H1 (cell line): ENCODE measurements around the gene PLEKHB1. TPM values are rescaled to one million over a fixed set of nuclear protein-coding genes. Genes with fewer than 3 reads are reported as not detected.
A peak's percentile ranks its signal among the peaks of the same experiment; 100 is the strongest.

Source experiments
- ASH2L ChIP-seq: fragments of 200-600, 300-600 bp; sonication (generic); IDR thresholded peaks from one replicate; pipeline ENCODE4 v1.7.1; 2017; ENCODE audit warnings: low read length
- BRCA1 ChIP-seq: IDR thresholded peaks from 2 replicates; pipeline ENCODE4 v1.6.1; 2012; ENCODE audit warnings: low read depth, low read length, improper control_type of control experiment
- CHD1 ChIP-seq: IDR thresholded peaks from 2 replicates; pipeline ENCODE4 v1.6.1; 2012; ENCODE audit warnings: low read depth, low read length, improper control_type of control experiment
- CTBP2 ChIP-seq: IDR thresholded peaks from 2 replicates; pipeline ENCODE4 v1.7.0; 2011; ENCODE audit warnings: borderline replicate concordance, mild to moderate bottlenecking, moderate library complexity, mixed read lengths, low read length; ENCODE audit not compliant: insufficient read depth, insufficient read length
- EGR1 ChIP-seq: IDR thresholded peaks from 2 replicates; pipeline ENCODE4 v1.6.1; 2011; ENCODE audit warnings: low read depth, low read length, borderline replicate concordance
- HDAC2 ChIP-seq, 2 experiments: fragments of 300-600 bp in 1 of 2; sonication (generic) in 1 of 2; IDR thresholded peaks; 2 replicates each; pipeline ENCODE4 v1.6.1; 2011 to 2012; ENCODE audit warnings: low read depth in 2 of 2, low read length in 2 of 2, mild to moderate bottlenecking in 2 of 2, moderate library complexity in 2 of 2, borderline replicate concordance in 1 of 2, inconsistent platforms in 1 of 2
- JUND ChIP-seq: IDR thresholded peaks from 2 replicates; pipeline ENCODE4 v1.6.1; 2011; ENCODE audit warnings: mild to moderate bottlenecking, improper control_type of control experiment, low read length
- KDM1A ChIP-seq: fragments of 200-600, 300-600 bp; sonication (generic); IDR thresholded peaks from 2 replicates; pipeline ENCODE4 v1.7.1; 2016; ENCODE audit warnings: mild to moderate bottlenecking, low read length, borderline replicate concordance
- KDM4A ChIP-seq: IDR thresholded peaks from one replicate; pipeline ENCODE4 v1.7.1; 2012; ENCODE audit warnings: low read depth, mild to moderate bottlenecking, moderate library complexity, low read length, inconsistent platforms; ENCODE audit not compliant: severe bottlenecking
- MAX ChIP-seq: IDR thresholded peaks from 2 replicates; pipeline ENCODE4 v1.6.1; 2012; ENCODE audit warnings: inconsistent platforms
- NRF1 ChIP-seq: IDR thresholded peaks from 2 replicates; pipeline ENCODE4 v1.6.1; 2011; ENCODE audit warnings: mild to moderate bottlenecking, low read depth, low read length, improper control_type of control experiment
- PHF8 ChIP-seq: fragments of 200-600 bp; sonication (generic); conservative IDR thresholded peaks from 2 replicates; pipeline ENCODE4 v1.7.1; 2012; ENCODE audit warnings: low read depth, mild to moderate bottlenecking, inconsistent platforms, low read length, moderate library complexity
- POLR2A ChIP-seq, 2 experiments: IDR thresholded peaks; 1 replicate in 1 of 2; 2 replicates in 1 of 2; pipeline ENCODE4 v1.6.1; 2011; ENCODE audit warnings: low read depth in 2 of 2, low read length in 2 of 2, mild to moderate bottlenecking in 2 of 2; ENCODE audit errors: control extremely low read depth in 1 of 2
- RFX5 ChIP-seq: IDR thresholded peaks from 2 replicates; pipeline ENCODE4 v1.6.1; 2011; ENCODE audit warnings: low read depth, low read length, improper control_type of control experiment, borderline replicate concordance
- RNF2 ChIP-seq: fragments of 200-900, 300-1000 bp; sonication (generic); IDR thresholded peaks from 2 replicates; pipeline ENCODE4 v1.7.1; 2016; ENCODE audit warnings: borderline replicate concordance, low read depth, mild to moderate bottlenecking, antibody characterized with exemption, low read length; ENCODE audit not compliant: poor library complexity, severe bottlenecking; ENCODE audit errors: missing control alignments
- SIN3A ChIP-seq, 2 experiments: IDR thresholded peaks in 1 of 2; conservative IDR thresholded peaks in 1 of 2; 2 replicates each; pipeline ENCODE4 v1.6.1; 2011 to 2012; ENCODE audit warnings: low read length in 2 of 2, improper control_type of control experiment in 1 of 2, low read depth in 1 of 2, mild to moderate bottlenecking in 1 of 2
- USF2 ChIP-seq: IDR thresholded peaks from 2 replicates; pipeline ENCODE4 v1.6.1; 2011; ENCODE audit warnings: low read length, improper control_type of control experiment
- polyA plus RNA-seq, 7 experiments: library from polyadenylated mRNA; depleted of rRNA in 3 of 7; stranded (reverse) in 5 of 7; unstranded in 2 of 7; fragments of >200 nt in 5 of 7; fragments of 200-250 nt in 2 of 7; gene quantifications; 1 replicate in 5 of 7; 2 replicates in 1 of 7; 4 replicates in 1 of 7; pipeline versions ENCODE4 v1.2.1 to v1.2.3, GENCODE V29; 2011 to 2013; ENCODE audit warnings: missing spikeins in 2 of 7, mixed read lengths in 2 of 7
- total RNA-seq: library from RNA; stranded (reverse); fragmentation: NEBNext Ultra II Directional; extraction: Animal tissue kit (Norgen Biotek cat#: 25700); gene quantifications from 2 replicates; pipeline ENCODE4 v1.2.1, GENCODE V29; 2021

PLEKHB1 gene
- total and polyA plus RNA-seq, 2 of the 8 experiments (the other 6 are each of a cell fraction or from before 2014, with no cell fraction given): 14.8 to 24.5 TPM

GRCh38 chr11:73647459-73648100 is 1.2 kb downstream of the PLEKHB1 start (continued):
- 0 out of 2 replicates have a peak, but pooled peaks have one; percentile 10 for TF ChIP-seq USF2
- TF ChIP-seq HDAC2 (IDR thresholded peaks at IDR 0.05; ENCODE audit: borderline replicate concordance in 1 of 2, low read depth in 2 of 2, low read length in 2 of 2): peak in 1 of 2 experiments; percentile 87; a peak in 1 of 4 replicates
- no peak for TF ChIP-seq RFX5
- peak; percentile 59; the same call in 1 of the 2 replicates for TF ChIP-seq KDM1A
- TF ChIP-seq EGR1: no peak
- TF ChIP-seq BRCA1: no peak
- no peak for TF ChIP-seq POLR2A (IDR thresholded peaks at IDR 0.05; ENCODE audit: control extremely low read depth in 1 of 2, low read depth in 2 of 2, low read length in 2 of 2)
- peak; percentile 67 for TF ChIP-seq MAX
- TF ChIP-seq CHD1: no peak
- TF ChIP-seq PHF8: no peak
- TF ChIP-seq KDM4A: peak; percentile 80
- no peak for TF ChIP-seq JUND
- TF ChIP-seq ASH2L: peak; percentile 93
- TF ChIP-seq RNF2: no peak
- peak in 1 of 2 experiments; percentile 78; a peak in 2 of 4 replicates for TF ChIP-seq SIN3A (conservative IDR thresholded peaks at IDR 0.05 in 1 of 2, IDR thresholded peaks at IDR 0.05 in 1 of 2; ENCODE audit: low read depth in 1 of 2, low read length in 2 of 2)
- TF ChIP-seq CTBP2: peak; percentile 26
- peak; percentile 61 for TF ChIP-seq NRF1
